Epidermal melanocyte (primary cell): ENCODE data around the gene NSF.
"Not testable (repeated sequence)": the region's sequence is repeated elsewhere in the genome, so short reads cannot be mapped to it uniquely, and the experiment has no call there.

Experiments used
- DNase-seq: peaks from one replicate; pipeline ENCODE4 v3.0.0; 2011; ENCODE audit warnings: low spot score; ENCODE audit not compliant: insufficient read length

NSF gene

DNA sequence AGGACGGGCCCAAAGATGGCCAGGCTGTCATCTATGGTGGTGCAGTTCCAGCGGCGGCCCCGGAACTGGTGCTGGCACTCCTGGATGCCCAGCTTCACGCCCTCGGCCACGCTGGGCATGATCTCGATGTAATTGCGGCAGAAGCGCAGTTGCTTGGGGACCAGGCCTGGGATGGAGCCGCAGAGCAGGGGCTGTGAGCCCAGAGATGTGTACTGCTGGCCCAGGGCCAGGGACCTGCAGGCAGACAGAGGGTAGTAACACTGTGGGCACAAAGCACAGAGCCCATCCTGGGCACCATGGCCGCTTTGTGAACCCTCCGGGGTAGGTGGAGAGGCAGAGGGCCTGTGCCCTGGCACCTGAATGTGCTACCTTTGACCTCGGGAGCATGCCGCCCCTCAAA lies 183.2 kb downstream of the NSF start:
- DNase-seq = no peak

DNA sequence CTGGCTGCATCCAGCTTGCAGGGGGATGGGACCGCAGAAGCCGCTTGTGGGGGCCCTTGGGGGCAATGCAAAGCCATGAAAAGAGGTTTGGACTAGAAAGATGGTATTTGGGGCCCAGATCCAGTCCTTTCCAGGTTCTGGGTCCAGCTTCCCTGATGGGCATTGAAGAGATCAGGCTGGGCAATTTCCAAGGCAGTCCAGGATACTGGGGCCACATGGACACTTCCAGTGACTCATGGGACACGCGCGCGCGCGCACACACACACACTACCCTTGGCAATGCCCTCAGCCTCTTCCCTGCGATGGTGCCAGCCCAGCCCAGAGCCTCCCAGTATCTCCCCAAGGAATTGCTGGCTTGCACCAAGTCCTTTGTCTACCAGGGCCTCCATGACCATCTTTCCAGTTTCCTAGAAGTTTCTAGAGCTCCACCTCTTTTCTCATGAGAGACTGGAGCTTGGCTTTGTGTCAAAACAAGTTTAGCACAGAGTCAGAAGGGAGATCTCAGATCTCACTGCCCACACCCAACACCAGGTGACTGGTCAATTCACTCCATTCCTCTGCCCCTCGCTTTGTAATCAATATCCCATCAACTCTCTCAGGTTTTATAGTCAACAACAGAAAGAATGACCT lies 183.8 kb downstream of the NSF start:
- DNase-seq = no peak

DNA sequence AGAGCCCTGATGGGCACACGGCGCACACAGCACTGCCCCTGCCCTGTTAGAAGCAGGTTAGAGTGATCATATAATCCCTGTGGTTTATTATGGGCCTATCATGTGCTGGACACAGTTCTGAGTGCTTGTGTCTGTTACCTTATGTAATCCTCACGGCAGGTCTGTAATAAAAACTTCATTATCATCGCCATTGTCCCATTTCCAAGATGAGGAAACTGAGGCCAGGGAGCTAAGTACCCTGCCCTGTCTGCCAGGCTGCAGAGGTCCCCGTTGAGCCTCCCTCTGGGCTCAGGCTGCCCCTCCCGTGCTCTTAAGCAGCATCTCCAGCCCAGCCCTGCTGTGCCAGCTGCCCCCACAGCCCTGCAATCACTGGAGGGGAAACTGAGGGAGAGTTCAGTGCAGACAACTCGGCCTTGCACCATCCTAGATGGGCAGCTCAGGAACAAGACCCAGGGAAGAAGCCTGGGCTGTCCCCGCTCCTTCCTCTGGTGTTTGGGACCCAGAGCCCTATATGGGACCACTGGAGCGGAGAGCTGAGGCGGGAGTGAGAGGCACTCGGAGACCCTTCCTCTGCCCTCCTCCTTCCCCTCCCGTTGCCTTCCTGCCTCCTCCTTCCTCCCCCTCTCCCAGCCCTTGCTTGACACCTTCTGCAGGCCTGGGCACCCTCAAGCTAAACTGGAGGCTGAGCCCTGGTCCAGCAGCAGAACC lies 186.0 kb downstream of the NSF start:
- DNase-seq = no peak

DNA sequence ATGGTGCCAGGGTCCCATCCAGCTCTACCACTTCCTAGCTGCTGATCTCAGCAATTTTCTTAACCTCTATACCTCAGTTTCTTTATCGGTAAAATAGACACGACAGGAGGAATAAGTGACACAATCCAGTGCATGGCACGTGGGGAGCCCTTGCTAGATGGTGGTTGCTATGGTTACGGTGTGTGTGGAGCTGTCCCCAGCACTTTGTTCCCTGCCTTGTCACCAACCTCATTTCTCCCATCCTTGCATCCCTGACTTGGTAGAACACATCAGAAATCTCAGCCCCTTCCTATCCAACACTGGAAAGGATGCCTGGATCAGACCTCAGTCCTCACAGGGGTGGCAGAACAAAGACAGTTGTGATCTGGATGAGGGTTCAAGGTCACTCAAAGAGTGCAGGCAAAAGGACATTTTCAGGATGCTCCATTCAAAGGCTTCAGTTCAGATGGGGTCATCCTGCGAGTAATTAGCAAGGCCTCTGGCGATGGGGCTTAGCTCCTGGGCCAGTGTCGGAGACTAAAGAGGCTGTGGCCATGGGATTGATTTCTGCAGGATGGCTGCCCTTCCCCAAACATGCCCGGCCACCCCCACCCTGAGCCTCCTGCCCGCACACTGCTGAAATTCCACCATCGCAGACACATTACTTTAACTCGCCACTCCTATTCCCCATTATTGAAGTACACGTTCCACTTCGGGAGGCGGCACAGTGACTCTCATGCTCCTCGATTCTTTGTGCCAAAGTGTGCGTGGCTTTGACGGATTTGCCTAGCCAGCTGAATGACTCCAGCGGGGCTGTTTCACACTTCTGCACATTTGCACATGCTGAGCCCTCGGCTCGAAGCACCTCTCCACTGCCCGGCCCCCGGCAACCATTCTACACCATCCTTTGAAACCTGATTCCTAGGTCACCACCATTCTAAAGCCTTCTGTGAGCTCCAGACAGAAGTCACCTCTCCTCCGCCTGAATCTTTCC lies 187.8 kb downstream of the NSF start:
- DNase-seq = no peak

DNA sequence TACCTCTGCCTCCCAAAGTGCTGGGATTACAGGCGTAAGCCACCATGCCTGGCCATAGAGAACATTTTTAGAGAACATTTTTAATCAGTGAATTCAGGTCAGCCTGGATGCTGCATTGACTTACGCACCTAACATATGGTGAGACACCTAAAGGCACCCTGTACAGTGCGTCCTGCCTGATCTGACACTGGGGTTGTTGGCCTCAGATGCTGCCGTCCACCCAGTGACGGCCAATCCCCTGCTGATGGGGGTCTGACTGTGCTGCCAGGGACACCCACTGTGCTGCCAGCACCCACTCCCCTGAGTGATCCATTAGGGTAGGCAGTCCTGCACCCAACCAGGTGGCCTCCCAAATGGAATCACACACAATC lies 189.5 kb downstream of the NSF start:
- DNase-seq = no peak

DNA sequence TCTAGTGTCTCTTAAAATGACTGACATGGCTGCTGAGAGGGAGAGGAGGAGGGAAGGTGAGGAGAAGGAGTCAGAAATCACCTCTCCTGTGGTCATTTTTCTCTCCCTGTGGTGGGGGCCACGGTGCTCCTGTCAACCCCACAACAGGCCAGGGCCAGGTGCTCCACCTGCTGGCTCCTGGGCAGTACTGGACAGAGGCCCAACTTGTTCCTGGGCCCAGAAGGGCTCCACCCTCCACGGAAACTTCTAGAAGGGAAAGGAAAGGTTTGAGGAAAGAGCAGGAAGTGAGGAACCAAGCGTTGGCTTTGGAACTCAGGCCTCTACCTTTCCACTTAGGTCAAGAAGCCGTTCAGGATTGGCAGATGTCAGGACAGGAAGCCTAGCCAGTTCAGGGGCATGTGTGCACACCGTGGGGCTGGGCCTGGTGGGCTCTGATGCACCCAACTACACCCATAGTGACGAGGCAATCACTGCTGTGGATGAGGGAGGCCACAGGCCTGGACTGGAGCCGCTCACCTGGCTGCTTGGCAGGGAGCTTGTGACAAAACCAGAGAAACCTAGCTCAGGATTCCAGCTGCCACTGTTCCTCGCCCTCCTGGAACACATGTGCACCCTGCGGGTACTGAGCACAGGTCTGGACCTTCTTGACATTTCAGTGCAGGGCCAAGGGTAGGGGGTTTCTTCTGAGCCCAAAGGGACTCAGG lies 191.9 kb downstream of the NSF start:
- DNase-seq = no peak

DNA sequence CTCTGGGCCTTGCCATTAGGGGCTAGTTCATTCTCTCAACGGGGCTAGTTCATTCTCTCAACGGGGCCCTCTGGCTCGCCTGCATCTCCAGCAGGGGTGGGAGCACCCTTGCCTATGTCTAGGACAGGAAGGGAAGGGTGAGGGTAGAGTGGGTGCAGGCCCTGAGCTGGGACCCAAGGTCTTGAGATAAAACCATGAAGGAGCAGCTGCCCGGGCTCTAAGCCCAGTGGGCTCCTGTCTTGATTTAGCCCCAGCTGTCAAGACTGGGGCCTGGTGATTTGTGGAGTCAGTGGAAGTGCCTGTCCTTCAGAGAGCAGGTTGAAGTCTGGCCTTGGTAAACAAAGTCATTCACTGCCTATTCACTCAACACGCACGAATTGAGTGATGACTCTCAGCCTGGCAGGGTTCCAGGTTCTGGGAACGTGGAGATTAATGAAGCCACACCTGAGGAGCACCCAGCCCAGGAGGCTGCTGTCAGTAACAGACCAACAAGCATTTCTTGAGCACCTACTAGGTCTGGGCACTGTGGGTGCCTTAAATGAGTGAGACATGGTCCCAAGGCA lies 192.6 kb downstream of the NSF start:
- no peak for DNase-seq

DNA sequence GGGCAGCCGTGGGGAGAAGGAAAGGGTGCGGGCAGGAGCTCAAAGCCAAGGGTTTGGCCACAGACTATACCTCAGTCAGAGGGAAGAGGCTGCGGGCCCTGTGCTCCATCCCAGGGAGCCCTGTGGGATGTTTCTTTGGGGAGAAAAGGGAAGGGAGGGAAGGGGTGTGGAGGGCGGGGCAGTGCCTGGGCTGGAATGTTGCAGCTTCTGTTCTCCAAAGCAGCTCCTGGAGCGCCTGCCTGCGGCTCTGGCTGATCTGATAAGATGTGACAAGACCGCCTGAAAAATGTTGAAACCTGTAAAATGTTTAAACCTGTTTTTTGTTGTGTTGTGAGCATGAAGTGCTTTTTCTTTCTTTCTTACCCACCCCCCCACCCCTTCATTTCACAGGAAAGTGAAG lies 195.2 kb downstream of the NSF start:
- no peak for DNase-seq

DNA sequence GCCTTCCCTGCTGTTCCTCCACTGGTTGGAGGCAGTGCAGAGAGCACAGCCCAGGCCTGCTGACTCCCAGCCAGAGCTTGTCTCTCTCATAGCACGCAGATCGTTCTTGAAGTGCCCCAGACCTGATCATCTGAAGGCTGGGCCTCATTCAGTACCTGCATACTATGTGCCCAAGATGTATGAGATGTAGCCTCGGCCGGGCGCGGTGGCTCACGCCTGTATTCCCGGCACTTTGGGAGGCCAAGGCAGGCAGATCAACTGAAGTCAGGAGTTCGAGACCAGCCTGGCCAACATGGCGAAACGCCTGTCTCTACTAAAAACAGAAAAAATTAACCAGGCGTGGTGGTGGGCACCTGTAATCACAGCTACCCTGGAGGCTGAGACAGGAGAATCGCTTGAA lies 197.0 kb downstream of the NSF start:
- no peak for DNase-seq

DNA sequence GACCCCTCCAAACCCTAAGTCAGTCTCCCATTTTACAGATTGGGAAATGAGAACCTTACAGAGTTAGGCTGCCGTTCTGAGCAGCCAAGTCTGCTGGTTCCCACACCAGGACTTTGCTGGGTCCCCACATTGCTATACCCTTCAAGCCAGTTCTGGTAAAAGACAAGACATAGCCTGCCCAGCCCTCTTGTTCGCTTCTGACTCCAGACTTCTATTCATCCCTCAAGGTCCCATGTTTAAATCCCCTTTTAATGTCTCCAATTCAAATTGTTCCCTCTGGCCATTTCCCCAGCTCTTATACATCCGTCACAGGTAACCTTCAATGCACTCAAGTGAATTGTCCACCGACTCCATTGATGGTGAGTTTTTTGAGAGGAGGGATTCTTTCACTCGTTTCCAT lies 197.8 kb downstream of the NSF start:
- DNase-seq = no peak

DNA sequence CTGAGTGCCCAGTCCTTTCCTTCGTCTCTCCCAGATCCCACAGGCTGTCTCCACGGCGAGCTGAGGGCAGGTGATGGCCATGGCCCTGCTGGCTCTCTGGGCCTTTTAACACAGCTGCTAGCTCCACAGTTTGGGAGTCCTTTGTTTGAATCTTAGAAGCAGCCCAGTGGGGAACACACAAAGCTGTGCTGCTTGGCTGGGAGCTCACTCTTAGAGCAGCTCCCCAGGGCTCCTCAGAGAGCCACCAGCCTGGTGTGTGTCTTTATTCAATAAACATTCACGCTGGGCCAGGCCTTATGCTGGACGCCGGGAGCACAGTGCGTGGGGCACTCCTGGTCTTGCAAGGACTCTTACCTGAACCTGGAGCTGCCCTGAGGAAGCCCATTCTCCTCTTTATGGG lies 198.3 kb downstream of the NSF start:
- DNase-seq = no peak

DNA sequence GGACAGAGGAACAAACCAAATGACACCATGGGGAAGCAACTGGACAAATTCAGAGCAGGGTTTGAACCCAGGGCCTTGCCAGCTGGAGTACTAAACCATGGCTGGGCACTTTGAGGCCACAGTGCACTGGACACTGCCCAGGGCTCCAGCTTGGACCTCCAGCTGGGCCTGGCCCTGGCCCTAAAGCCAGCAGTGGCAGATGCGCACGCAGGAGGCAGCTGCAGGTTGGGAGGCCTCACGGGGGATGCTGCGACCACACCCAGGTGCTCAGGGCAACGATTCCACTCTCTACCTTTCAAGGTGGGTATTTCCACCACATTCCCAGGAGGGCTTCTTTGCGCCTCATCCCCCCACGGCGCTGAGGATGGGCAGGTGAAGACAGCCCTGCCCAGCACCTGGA lies 199.1 kb downstream of the NSF start:
- no peak for DNase-seq

DNA sequence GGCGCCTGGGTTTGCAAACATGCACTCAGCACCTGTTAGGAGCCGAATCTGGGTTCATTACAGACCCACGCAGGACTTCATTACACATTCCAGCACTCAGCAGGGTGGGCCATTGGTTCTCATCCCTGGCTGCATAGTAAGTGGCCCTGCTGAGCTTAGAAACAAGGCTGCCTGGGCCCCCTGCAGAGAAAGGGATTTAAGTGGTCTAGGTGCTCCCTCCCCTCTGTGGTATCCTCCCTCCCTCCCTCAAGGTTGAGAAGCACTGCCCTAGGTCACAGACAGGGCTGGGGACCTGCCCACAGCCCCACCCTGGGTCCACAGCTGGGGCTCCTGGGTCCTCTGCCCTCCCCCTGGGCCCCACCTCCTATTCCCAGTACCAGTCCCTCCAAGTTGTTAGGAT lies 199.7 kb downstream of the NSF start:
- no peak for DNase-seq

DNA sequence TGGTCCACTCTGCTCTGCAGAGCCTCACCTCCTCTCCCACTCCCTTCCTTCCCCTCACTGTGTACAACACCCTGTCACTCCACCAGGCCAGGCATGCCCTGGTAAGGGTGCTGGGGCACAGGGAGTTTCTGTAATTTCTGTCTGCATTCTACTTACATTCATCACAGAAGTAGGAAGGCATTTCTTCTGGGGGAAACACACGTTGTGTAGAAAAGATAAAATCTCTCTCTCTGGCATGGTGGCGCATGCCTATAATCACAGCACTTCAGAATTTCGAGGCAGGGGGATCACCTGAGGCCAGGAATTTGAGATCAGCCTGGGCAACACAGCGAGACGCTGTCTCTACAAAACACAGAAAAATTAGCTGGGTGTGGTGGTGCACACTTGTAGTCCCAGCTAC lies 201.1 kb downstream of the NSF start:
- DNase-seq = no peak

DNA sequence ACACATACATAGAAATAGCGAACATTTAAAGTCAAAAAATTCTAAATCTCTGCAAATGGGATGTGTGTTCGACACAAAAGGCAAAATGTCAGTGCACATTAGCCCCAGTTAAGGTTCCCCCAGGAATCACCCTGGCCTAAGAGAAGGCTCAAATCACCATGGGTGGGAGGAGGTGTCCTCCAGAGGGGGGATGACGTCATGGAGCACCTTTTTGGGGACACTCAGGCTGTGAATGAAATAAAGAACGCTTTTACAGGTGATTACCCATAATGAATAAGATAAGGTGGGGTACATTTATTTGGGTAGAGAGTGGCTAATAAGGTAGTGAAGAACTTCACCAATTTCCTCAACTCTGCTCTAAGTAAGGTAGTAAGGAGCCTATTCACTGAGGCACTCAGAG lies 201.6 kb downstream of the NSF start:
- no peak for DNase-seq

DNA sequence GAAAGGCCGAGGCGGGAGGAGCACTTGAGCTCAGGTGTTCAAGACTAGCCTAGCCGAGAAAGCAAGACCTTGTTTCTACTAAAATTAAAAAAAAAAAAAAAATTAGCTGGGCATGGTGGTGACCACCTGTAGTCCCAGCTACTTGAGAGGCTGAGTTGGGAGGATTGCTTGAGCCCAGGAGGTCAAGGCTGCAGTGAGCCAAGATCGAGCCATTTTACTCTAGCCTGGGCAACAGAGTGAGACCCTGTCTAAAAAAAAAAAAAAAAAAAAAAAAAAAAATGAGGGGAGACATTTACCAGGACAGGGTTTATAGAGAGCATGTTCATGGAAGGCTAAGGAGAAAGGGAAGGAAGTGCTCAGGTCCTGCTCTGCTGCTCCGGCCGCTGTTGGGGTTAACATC lies 202.6 kb downstream of the NSF start:
- DNase-seq = not testable (repeated sequence)

DNA sequence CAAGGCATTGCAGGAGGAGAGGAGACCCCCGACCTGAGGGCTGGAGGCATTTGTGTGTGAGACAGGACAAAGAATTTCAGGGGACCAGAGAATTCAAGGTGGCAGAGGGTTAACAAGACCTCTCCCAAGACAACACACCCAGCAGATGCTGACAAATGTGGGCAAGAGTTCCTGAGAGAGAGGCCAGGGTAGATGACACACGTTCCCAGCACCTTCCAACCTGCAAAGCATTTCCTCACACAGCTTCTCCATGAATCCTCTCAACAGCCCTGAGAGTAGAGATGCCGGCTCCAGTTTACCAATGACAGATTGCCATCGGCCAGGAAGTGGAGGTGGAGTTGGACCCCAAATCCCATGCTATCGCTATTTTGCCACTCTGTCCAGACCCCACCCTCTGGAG lies 203.1 kb downstream of the NSF start:
- DNase-seq = no peak

DNA sequence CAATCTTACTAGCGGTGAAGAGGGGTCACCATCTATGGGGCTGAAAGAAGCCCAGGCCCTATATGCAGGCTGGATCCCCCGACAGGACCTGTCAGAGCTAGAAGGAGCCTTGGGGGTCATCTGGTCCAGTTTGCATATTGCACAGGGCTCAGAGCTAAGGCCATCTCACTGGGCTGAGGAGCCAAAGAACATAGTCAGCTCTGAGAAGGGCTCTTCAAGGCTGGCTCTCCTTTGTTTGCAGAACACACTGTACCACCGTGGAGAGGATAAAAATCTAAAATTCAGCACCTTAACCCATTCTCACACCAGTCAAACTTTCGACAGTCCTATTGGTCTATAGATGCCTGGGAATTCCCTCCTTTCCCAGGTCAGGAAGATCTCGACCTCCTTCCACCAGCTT lies 203.8 kb downstream of the NSF start:
- DNase-seq = no peak

DNA sequence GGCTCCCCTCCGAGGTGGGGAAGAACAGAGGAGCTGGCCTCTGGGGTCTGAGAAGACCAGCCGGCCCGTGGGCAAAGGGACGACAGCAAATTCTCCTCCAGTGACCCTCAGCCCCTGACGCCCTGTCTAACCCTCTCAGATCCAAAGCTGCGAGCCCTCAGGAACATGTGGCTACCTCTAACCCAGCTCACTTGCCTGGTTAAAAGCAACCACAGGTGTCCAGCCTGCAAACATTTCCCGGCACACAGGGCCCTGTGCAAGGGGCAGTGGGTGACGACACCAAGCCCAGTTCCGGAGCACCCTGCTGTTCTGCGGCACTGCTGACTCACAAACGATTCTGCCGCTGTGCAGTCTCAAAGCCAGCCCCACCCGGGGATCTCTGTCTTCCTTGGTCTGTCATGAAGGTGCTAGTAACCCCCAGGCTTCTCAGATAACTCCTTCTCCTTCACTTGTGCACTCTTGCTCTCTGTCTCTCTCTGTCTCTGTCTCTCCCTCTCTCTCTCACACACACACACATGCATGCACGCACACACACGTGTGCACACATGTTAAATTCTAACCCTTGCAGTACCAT lies 205.0 kb downstream of the NSF start:
- no peak for DNase-seq

DNA sequence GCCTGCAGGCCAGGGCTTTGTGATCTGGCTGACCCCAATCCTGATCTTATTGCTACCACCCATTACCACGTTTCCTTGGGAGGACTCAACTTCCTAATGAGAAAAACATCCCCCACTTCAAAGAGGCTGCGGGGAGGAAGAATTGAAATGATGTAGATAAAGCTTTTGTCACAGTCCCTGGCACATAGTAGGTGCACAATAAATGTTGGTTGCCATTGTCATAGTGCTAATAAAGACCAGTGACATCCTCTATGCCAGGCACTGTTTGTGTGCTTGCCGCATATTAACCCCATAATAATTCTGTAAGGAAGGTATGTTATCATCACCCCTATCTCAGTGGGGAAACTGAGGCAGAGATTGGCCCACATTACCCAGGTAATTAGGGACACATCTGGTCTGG lies 205.6 kb downstream of the NSF start:
- no peak for DNase-seq

DNA sequence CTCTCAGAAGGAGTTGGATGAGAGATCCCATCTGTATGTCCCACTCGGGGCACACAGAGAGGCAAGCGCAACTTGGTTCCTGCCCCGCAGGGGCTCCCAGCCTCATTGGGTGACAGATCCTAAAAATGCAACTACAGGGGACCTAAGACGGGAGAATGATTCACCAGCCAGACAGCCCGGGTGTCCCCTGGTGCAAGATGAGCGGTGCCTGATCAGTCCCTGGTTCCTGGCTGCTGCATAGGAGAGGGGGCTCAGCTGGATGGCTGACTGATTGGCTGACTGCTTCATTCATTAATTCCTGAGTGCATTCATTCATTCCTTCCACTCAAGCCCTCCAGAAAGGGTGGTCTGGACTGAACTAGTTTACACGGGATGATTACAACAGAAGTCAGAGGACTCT lies 206.1 kb downstream of the NSF start:
- DNase-seq = no peak
